ENCODE data around the gene SEMA3E.

DNA sequence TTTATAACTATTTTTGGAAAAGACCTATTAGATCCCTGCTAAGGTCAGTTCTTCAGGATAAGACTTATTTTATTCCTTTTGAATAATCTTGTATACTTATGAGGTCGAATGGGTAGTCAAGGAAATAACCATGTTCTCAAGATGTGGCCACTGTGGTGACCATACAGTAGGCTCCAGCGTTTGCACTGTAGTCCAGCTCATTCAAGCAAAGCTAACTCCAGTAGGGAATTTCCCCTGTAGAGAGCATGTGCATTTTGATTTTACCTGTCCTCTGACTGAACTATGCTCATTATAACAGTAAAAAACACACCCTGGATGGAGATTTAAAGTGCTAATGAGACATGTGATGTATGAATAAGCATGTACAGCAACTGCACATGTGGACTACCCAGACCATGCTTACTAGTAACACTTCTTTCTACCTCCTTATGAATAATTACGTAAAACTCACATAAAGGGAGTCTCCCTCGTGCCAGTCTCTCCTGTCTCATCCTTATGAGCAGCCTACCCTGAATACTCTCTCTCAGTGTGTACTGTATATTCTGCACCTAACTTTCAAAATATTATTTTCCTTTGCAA, 32.4 kb upstream of the SEMA3E start:
- TF ChIP-seq, protein P1, sequence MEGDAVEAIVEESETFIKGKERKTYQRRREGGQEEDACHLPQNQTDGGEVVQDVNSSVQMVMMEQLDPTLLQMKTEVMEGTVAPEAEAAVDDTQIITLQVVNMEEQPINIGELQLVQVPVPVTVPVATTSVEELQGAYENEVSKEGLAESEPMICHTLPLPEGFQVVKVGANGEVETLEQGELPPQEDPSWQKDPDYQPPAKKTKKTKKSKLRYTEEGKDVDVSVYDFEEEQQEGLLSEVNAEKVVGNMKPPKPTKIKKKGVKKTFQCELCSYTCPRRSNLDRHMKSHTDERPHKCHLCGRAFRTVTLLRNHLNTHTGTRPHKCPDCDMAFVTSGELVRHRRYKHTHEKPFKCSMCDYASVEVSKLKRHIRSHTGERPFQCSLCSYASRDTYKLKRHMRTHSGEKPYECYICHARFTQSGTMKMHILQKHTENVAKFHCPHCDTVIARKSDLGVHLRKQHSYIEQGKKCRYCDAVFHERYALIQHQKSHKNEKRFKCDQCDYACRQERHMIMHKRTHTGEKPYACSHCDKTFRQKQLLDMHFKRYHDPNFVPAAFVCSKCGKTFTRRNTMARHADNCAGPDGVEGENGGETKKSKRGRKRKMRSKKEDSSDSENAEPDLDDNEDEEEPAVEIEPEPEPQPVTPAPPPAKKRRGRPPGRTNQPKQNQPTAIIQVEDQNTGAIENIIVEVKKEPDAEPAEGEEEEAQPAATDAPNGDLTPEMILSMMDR (IDR thresholded peaks at IDR 0.05; ENCODE audit: poor library complexity) = no peak
- no peak for TF ChIP-seq EZH2 (IDR thresholded peaks at IDR 0.05; ENCODE audit: borderline replicate concordance)
